ENCODE data around the gene RARS1.

RARS1 gene

GRCh38 chr5:168525856-168526255 is 39.6 kb downstream of the RARS1 start:
- TF ChIP-seq FOXA1 (IDR thresholded peaks at IDR 0.05), result no peak
- TF ChIP-seq CTBP1 (IDR thresholded peaks at IDR 0.05; ENCODE audit: borderline replicate concordance), result no peak
- no peak for TF ChIP-seq NFRKB (IDR thresholded peaks at IDR 0.05)
- TF ChIP-seq LEF1 (IDR thresholded peaks at IDR 0.05; ENCODE audit: borderline replicate concordance), result no peak
- no peak for TF ChIP-seq PKNOX1 (IDR thresholded peaks at IDR 0.05)
- POLR2A ChIA-PET, result interaction anchor here (1.2 kb wide), 1 partner anchor 54 kb away, joined by 4 read pairs; the partner anchor contains the start of gene PANK3
- CTCF ChIA-PET, result no interaction called here
- no peak for DNase-seq (ENCODE audit: extremely low spot score)

- no peak for DNase-seq (ENCODE audit: extremely low spot score)
- ChIA-PET CTCF (no interaction called here), POLR2A (no interaction called here)
- no peak for TF ChIP-seq ARNT (IDR thresholded peaks at IDR 0.05)
- TF ChIP-seq SP1 (IDR thresholded peaks at IDR 0.05), result no peak
- no peak for TF ChIP-seq BHLHE40 (IDR thresholded peaks at IDR 0.05; ENCODE audit: borderline replicate concordance)
- TF ChIP-seq SUZ12 (IDR thresholded peaks at IDR 0.05), result no peak
- no peak for TF ChIP-seq LEF1 (IDR thresholded peaks at IDR 0.05; ENCODE audit: borderline replicate concordance)
- no peak for TF ChIP-seq FOXA1 (IDR thresholded peaks at IDR 0.05)
- no peak for TF ChIP-seq HDGF (IDR thresholded peaks at IDR 0.05; ENCODE audit: borderline replicate concordance)
- no peak for TF ChIP-seq NFRKB (IDR thresholded peaks at IDR 0.05)
- no peak for TF ChIP-seq L3MBTL2 (conservative IDR thresholded peaks at IDR 0.05)
- TF ChIP-seq CTBP1 (IDR thresholded peaks at IDR 0.05; ENCODE audit: borderline replicate concordance), result no peak
Observed at GRCh38 chr5:168527756-168528295, 41.6 kb downstream of the RARS1 start.

GRCh38 chr5:168528521-168529373 is 42.5 kb downstream of the RARS1 start, which contains the start of gene FBLL1:
TSS of gene FBLL1 (plus strand) at chr5:168529305. CDS start at chr5:168529505, 200 bp downstream.
- DNase-seq (ENCODE audit: extremely low spot score), result peak; percentile 48
- ChIA-PET POLR2A (no interaction called here), CTCF (no interaction called here)
- peak; percentile 68 for TF ChIP-seq L3MBTL2 (conservative IDR thresholded peaks at IDR 0.05)
- TF ChIP-seq SP1 (IDR thresholded peaks at IDR 0.05), result no peak

- ChIA-PET CTCF (no interaction called here), POLR2A (no interaction called here)
- no peak for TF ChIP-seq ZNF384 (IDR thresholded peaks at IDR 0.05)
- no peak for TF ChIP-seq FOXA1 (IDR thresholded peaks at IDR 0.05)
- no peak for TF ChIP-seq FOXM1 (IDR thresholded peaks at IDR 0.05; ENCODE audit: borderline replicate concordance)
- no peak for TF ChIP-seq NFRKB (IDR thresholded peaks at IDR 0.05)
- no peak for TF ChIP-seq BHLHE40 (IDR thresholded peaks at IDR 0.05; ENCODE audit: borderline replicate concordance)
- TF ChIP-seq LEF1 (IDR thresholded peaks at IDR 0.05; ENCODE audit: borderline replicate concordance), result no peak
- no peak for TF ChIP-seq HDGF (IDR thresholded peaks at IDR 0.05; ENCODE audit: borderline replicate concordance)
- TF ChIP-seq PKNOX1 (IDR thresholded peaks at IDR 0.05), result no peak
- TF ChIP-seq ARNT (IDR thresholded peaks at IDR 0.05), result no peak
- TF ChIP-seq CTBP1 (IDR thresholded peaks at IDR 0.05; ENCODE audit: borderline replicate concordance), result no peak
- no peak for TF ChIP-seq SUZ12 (IDR thresholded peaks at IDR 0.05)
- no peak for TF ChIP-seq TARDBP (IDR thresholded peaks at IDR 0.05)
- TF ChIP-seq SP1 (IDR thresholded peaks at IDR 0.05), result no peak
- no peak for TF ChIP-seq FOXK2 (IDR thresholded peaks at IDR 0.05)
- no peak for TF ChIP-seq ELF4 (IDR thresholded peaks at IDR 0.05)
- no peak for TF ChIP-seq L3MBTL2 (conservative IDR thresholded peaks at IDR 0.05)
- no peak for DNase-seq (ENCODE audit: extremely low spot score)
Observed at GRCh38 chr5:168529374-168530234, 43.3 kb downstream of the RARS1 start.

GRCh38 chr5:168530621-168531150 is 44.4 kb downstream of the RARS1 start:
- POLR2A ChIA-PET, result no interaction called here
- no peak for DNase-seq (ENCODE audit: extremely low spot score)
- no peak for TF ChIP-seq BHLHE40 (IDR thresholded peaks at IDR 0.05; ENCODE audit: borderline replicate concordance)
- no peak for TF ChIP-seq FOXA1 (IDR thresholded peaks at IDR 0.05)
- CTCF ChIA-PET, result no interaction called here

GRCh38 chr5:168531191-168531590 is 44.9 kb downstream of the RARS1 start:
- ChIA-PET CTCF (no interaction called here), POLR2A (no interaction called here)
- DNase-seq (ENCODE audit: extremely low spot score), result no peak
- no peak for TF ChIP-seq TARDBP (IDR thresholded peaks at IDR 0.05)
- TF ChIP-seq HDGF (IDR thresholded peaks at IDR 0.05; ENCODE audit: borderline replicate concordance), result no peak
- TF ChIP-seq SUZ12 (IDR thresholded peaks at IDR 0.05), result no peak
- no peak for TF ChIP-seq ARNT (IDR thresholded peaks at IDR 0.05)
- no peak for TF ChIP-seq L3MBTL2 (conservative IDR thresholded peaks at IDR 0.05)
- TF ChIP-seq FOXA1 (IDR thresholded peaks at IDR 0.05), result no peak
- TF ChIP-seq LEF1 (IDR thresholded peaks at IDR 0.05; ENCODE audit: borderline replicate concordance), result no peak
- no peak for TF ChIP-seq ZNF384 (IDR thresholded peaks at IDR 0.05)
- no peak for TF ChIP-seq ELF4 (IDR thresholded peaks at IDR 0.05)
- no peak for TF ChIP-seq NFRKB (IDR thresholded peaks at IDR 0.05)
- no peak for TF ChIP-seq SP1 (IDR thresholded peaks at IDR 0.05)
- TF ChIP-seq PKNOX1 (IDR thresholded peaks at IDR 0.05), result no peak
- TF ChIP-seq FOXM1 (IDR thresholded peaks at IDR 0.05; ENCODE audit: borderline replicate concordance), result no peak
- no peak for TF ChIP-seq CTBP1 (IDR thresholded peaks at IDR 0.05; ENCODE audit: borderline replicate concordance)
- no peak for TF ChIP-seq FOXK2 (IDR thresholded peaks at IDR 0.05)
- TF ChIP-seq BHLHE40 (IDR thresholded peaks at IDR 0.05; ENCODE audit: borderline replicate concordance), result no peak

All from HEK293T (cell line).